A204.1 (cell line): ENCODE data around the gene GRIP1.

Source experiments
- FAIRE-seq: peaks from 2 replicates; lab custom pipeline; 2012; peaks lifted over from hg19 to GRCh38; lab: Jason Lieb, UNC

GRIP1 gene

GRCh38 chr12:66598608-66599007 is 80.3 kb downstream of the GRIP1 start:
- no peak for FAIRE-seq

GRCh38 chr12:66598079-66598478 is 80.8 kb downstream of the GRIP1 start:
- FAIRE-seq = no peak

GRCh38 chr12:66596199-66596598 is 82.7 kb downstream of the GRIP1 start:
- FAIRE-seq = no peak

GRCh38 chr12:66594688-66595087 is 84.2 kb downstream of the GRIP1 start:
- FAIRE-seq = no peak

GRCh38 chr12:66590275-66590985 is 88.4 kb downstream of the GRIP1 start:
- FAIRE-seq = no peak

- FAIRE-seq = no peak
These were observed 89.8 kb downstream of the GRIP1 start for GRCh38 chr12:66589095-66589494.

- FAIRE-seq = no peak
These were observed 91.0 kb downstream of the GRIP1 start for GRCh38 chr12:66587912-66588311.

DNA sequence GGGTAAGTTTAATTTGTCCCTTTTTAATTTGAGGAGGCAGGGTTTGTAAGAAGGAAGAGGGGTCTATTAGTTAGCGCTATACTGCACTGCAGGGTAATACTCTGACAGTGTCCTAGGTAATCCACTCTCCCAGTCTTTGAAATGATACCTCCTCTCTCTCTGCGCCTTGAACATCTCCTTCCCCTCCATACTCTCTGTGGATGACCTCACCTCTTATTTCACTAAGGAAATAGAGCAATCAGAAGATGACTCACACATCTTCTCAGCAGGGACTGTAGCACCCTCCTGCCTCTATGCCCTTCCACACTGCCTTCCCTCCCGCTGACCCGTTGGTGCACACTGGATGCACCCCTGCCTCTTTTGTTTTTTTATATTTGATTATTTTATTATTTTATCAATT is 94.2 kb downstream of the GRIP1 start:
- FAIRE-seq = no peak

DNA sequence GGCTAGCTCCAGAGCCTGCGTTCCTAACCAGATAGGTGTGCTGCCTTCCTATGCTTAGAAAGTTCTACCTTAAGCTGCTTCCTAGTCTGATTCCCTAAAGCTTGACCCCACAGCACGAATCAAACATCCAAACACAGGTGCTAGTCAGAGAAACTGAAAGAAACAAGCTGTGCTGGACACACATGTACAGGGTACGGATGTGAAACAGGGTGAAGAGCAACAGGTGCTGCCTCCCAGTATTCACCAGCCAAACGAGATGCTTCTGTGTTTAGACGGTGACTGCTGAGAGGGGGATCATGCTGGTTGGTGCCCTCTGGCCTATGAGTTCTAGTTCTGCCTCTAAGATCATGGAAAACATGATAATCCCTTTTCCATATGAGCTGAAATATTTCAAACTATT is 105.3 kb downstream of the GRIP1 start:
- no peak for FAIRE-seq

DNA sequence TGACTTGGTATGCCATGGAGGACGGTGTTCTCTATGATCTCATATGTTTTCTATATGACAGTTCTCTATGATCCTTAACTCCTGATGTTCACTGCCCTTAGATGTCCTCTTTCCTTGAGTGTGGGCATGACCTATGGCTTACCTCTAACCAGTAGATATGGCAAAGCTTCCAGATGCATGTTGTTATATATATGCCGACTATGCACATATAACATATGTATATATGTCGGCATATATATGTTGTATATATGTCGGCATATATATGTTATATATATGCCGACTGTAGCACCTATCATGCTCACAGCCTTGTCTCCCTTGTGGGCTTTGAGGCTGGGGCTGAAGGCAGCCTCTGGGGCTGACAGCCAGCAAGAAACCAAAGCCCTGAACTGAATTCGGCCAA is 106.0 kb downstream of the GRIP1 start:
- no peak for FAIRE-seq

- no peak for FAIRE-seq
These were observed 107.4 kb downstream of the GRIP1 start for GRCh38 chr12:66571361-66571915.

DNA sequence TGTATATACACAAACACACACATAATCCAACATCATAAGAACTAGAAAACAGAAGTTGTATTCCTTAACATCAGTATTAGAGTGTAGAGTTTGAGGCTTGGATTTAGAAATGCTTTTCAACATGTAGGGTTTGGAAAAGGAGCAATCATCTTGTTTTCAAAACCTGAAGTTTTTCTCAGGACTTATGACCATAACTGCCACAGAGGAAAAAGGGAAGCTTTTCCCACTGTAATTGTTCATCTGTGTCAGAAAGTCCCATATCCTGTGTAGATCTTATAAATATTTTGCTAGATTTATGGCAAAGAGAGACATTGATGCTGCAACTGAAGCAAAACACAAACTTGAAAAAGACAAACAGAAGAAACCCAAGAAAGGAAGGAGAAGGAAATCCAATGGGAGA is 115.7 kb downstream of the GRIP1 start:
- FAIRE-seq = no peak

DNA sequence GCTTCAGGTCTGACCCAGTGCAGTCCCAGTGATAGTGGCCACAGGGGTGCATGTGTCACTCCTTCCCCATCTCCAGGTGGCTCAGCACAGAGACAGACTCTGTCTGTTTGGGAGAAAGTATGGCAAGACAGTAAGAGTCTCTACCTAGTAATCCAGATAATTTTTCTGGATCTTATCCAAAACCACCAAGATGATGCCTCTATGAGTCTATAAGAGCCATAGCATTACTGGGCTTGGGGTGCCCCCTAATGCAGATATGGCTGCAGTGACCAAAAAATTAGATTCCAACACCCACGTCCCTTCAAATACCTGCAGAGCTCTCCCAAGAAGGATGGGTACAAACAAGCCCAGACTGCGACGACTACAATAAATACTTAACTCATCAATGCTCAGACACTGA is 123.8 kb downstream of the GRIP1 start:
- no peak for FAIRE-seq

DNA sequence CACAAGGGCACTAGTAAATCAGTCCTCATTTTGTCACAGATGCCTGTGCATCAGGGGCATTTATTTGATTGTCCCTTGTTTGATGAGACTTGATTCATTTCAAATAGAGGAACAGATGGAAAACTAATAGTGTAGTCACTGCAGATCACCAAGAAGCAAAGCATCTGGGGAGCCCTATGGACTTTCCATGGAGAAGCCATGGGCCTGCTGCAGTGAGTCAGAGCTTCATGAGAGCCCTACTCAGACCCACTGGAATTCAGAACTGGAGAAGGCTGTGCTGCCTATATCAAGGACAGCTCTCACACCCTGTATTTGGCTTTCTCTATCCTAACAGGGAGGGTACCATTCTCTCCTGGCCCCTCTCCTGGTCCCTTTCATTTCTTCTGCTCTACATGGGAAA is 126.2 kb downstream of the GRIP1 start:
- no peak for FAIRE-seq

GRCh38 chr12:66550626-66551025 is 128.2 kb downstream of the GRIP1 start:
- no peak for FAIRE-seq

- no peak for FAIRE-seq
These were observed 129.9 kb downstream of the GRIP1 start for GRCh38 chr12:66549050-66549389.

- FAIRE-seq = no peak
These were observed 130.4 kb downstream of the GRIP1 start for GRCh38 chr12:66548338-66549049.

GRCh38 chr12:66541426-66541825 is 137.4 kb downstream of the GRIP1 start:
- no peak for FAIRE-seq

DNA sequence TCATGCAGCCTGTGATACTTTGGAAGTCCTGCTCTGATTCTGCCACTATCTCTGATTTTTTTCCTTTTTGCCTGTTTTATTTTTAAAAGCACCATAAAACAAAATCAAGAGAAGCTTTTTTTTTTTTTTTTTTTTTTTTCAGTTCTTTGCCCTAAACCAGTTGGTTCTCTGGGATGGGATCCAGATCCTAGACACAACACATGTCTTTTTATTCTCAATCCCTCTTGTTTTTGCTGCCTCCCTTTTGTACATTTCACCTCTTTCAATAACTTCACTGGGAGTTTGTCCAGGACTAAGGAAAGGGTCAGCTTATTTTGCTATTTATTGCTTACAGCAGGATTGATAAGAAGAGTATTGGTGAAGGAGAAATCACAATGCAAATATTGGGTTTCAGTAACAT is 139.4 kb downstream of the GRIP1 start:
- no peak for FAIRE-seq

- FAIRE-seq = no peak
These were observed 139.9 kb downstream of the GRIP1 start for GRCh38 chr12:66538970-66539369.

GRCh38 chr12:66537876-66538275 is 141.0 kb downstream of the GRIP1 start:
- FAIRE-seq = no peak

- no peak for FAIRE-seq
These were observed 145.1 kb downstream of the GRIP1 start for GRCh38 chr12:66533767-66534166.

DNA sequence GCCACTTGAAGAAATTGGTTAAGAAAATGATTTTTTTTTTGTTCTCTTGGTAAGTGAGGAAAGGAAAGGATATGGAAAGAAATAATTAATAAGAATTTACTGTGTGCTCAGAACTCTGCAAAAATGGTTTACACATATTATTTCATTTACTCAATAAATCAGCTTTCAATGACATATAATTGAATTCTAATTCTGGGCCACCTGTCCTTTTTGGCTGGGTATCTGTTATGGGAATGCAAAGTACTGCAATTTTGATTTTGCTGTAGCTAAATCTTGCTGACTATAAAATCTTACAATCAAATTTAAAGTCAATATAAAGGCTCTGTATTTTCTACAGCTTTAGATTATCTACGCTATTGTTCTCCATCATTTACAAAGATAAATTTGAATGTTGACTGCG is 147.1 kb downstream of the GRIP1 start:
- no peak for FAIRE-seq

GRCh38 chr12:66529934-66530333 is 148.9 kb downstream of the GRIP1 start:
- FAIRE-seq = no peak
